Neural cell (in vitro differentiated cells): ENCODE data around the gene BORCS5. TPM values are rescaled to one million over a fixed set of nuclear protein-coding genes. Genes with fewer than 3 reads are reported as not detected.

Source experiments
- H2AFZ ChIP-seq: fragments of 200-600, 300-800 bp; sonication (generic), shearing (Covaris generic); 2 replicates; pipeline ENCODE4 v1.6.0; 2014; ENCODE audit warnings: low read depth, mild to moderate bottlenecking, antibody characterized with exemption, low read length, moderate library complexity
- H3F3A ChIP-seq: fragments of 200-600 bp; shearing (Covaris generic); 2 replicates; pipeline ENCODE4 v1.6.1; 2016; ENCODE audit warnings: mild to moderate bottlenecking, moderate library complexity, mixed read lengths, antibody characterized with exemption, low read length; ENCODE audit not compliant: insufficient read depth, poor library complexity, severe bottlenecking
- H3K27ac ChIP-seq: fragments of 200-600, 300-800 bp; sonication (generic), shearing (Covaris generic); 2 replicates; pipeline ENCODE4 v1.5.1; 2014; ENCODE audit warnings: mild to moderate bottlenecking, low read length, moderate library complexity
- H3K27me3 ChIP-seq: fragments of 300-800, 200-600 bp; sonication (generic), shearing (Covaris generic); 2 replicates; pipeline ENCODE4 v1.6.0; 2014; ENCODE audit warnings: mild to moderate bottlenecking, low read depth, low read length, moderate library complexity; ENCODE audit not compliant: insufficient read depth
- H3K36me3 ChIP-seq: fragments of 300-800, 200-600 bp; sonication (generic), shearing (Covaris generic); 2 replicates; pipeline ENCODE4 v1.5.1; 2014; ENCODE audit warnings: mild to moderate bottlenecking, antibody characterized with exemption, low read length, moderate library complexity; ENCODE audit not compliant: insufficient read depth
- H3K4me2 ChIP-seq: fragments of 300-800, 200-600 bp; sonication (generic), shearing (Covaris generic); 2 replicates; pipeline ENCODE4 v1.6.0; 2014; ENCODE audit warnings: mild to moderate bottlenecking, low read length
- H3K4me3 ChIP-seq: fragments of 300-800, 200-600 bp; sonication (generic), shearing (Covaris generic); 2 replicates; pipeline ENCODE4 v1.5.1; 2014; ENCODE audit warnings: mild to moderate bottlenecking, low read length, moderate library complexity
- H3K79me2 ChIP-seq: fragments of 200-600 bp; shearing (Covaris generic); replicated peaks from 2 replicates; pipeline ENCODE4 v1.6.0; 2014; ENCODE audit warnings: mild to moderate bottlenecking, low read length, moderate library complexity; ENCODE audit not compliant: insufficient read depth
- H3K9ac ChIP-seq: fragments of 300-800, 200-600 bp; sonication (generic), shearing (Covaris generic); 2 replicates; pipeline ENCODE4 v1.6.1; 2016; ENCODE audit warnings: mild to moderate bottlenecking, low read length, mixed read lengths
- H3K9me2 ChIP-seq: fragments of 200-600 bp; shearing (Covaris generic); 2 replicates; pipeline ENCODE4 v1.6.1; 2016; ENCODE audit warnings: mild to moderate bottlenecking, low read length, mixed read lengths; ENCODE audit not compliant: insufficient read depth
- H3K9me3 ChIP-seq: fragments of 200-600, 300-800 bp; sonication (generic), shearing (Covaris generic); 2 replicates; pipeline ENCODE4 v1.6.1; 2016; ENCODE audit warnings: mild to moderate bottlenecking, mixed run types, low read length, moderate library complexity, mixed read lengths
- H4K20me1 ChIP-seq: fragments of 200-600 bp; shearing (Covaris generic); 2 replicates; pipeline ENCODE4 v1.6.1; 2016; ENCODE audit warnings: mild to moderate bottlenecking, mixed run types; ENCODE audit not compliant: insufficient read depth
- CTCF ChIP-seq: fragments of 450-650 bp; IDR thresholded peaks from 2 replicates; pipeline ENCODE4 v1.5.1; 2014; ENCODE audit warnings: antibody characterized with exemption, mild to moderate bottlenecking, moderate library complexity; ENCODE audit not compliant: poor library complexity, severe bottlenecking
- EP300 ChIP-seq: fragments of 450-650 bp; conservative IDR thresholded peaks from 2 replicates; pipeline ENCODE4 v1.6.1; 2014; ENCODE audit warnings: antibody characterized with exemption, mild to moderate bottlenecking, moderate library complexity; ENCODE audit not compliant: poor library complexity, severe bottlenecking
- EZH2 ChIP-seq: fragments of 200-600, 300-800 bp; shearing (Covaris generic), sonication (generic); IDR thresholded peaks from 2 replicates; pipeline ENCODE4 v1.6.1; 2014; ENCODE audit warnings: antibody characterized with exemption, low read length, borderline replicate concordance, mild to moderate bottlenecking; ENCODE audit not compliant: insufficient read depth, poor library complexity, severe bottlenecking
- MXI1 ChIP-seq: fragments of 450-650 bp; conservative IDR thresholded peaks from 2 replicates; pipeline ENCODE4 v1.6.1; 2014; ENCODE audit warnings: antibody characterized with exemption, mild to moderate bottlenecking; ENCODE audit not compliant: poor library complexity, severe bottlenecking
- POLR2AphosphoS5 ChIP-seq: IDR thresholded peaks from 2 replicates; pipeline ENCODE4 v1.6.1; 2012
- RAD21 ChIP-seq: fragments of 450-650 bp; conservative IDR thresholded peaks from 2 replicates; pipeline ENCODE4 v1.6.1; 2014; ENCODE audit warnings: antibody characterized with exemption, mild to moderate bottlenecking, moderate library complexity
- REST ChIP-seq: IDR thresholded peaks from 2 replicates; pipeline ENCODE4 v1.6.1; 2012; ENCODE audit warnings: borderline replicate concordance
- SMC3 ChIP-seq: fragments of 450-650 bp; conservative IDR thresholded peaks from 2 replicates; pipeline ENCODE4 v1.6.1; 2014; ENCODE audit warnings: antibody characterized with exemption, mild to moderate bottlenecking, moderate library complexity; ENCODE audit not compliant: poor library complexity
- TAF1 ChIP-seq: IDR thresholded peaks from 2 replicates; pipeline ENCODE4 v1.6.1; 2012; ENCODE audit warnings: low read depth
- polyA plus RNA-seq: library from polyadenylated mRNA; depleted of rRNA; stranded (reverse); fragments of >200 nt; gene quantifications from 2 replicates; pipeline ENCODE4 v1.2.3, GENCODE V29; 2014

BORCS5 gene
- polyA plus RNA-seq, 1 donor from 2014 or later = 14.2 TPM

DNA sequence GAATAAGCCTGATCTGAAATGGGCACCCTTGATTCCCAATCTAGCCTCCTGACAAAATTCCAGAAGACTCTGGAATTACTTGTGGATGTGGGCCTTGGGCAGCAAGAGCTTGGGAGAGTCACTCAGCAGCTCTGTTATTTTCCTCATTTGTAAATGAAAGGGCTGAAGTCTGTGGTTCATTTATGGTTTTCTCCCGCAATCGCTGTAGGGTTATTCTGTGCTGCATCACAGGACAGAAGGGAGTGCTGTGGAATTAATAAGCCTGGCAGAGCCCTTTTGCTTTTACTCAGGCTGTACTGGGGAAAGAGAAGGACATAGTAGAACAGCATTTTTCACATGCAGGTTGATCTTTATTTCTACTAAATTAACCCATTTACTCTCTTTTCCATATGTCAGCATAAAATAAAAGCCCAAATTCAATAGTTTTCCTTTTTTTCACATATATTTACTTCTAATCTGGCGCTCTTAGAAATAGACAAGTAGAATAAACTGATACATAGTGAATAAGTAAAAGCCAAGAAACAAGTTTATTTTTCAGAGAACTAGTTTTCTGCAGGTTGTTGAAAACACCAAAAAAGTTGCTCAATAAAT is 156.6 kb downstream of the BORCS5 start:
- H4K20me1 ChIP-seq = no peaks in the 10 kb centered on the region
- H2AFZ ChIP-seq = no peak overlapping the region
- H3K9me2 ChIP-seq = no peaks in the 10 kb centered on the region
- H3K4me2 ChIP-seq = no peak overlapping the region
- no peaks in the 10 kb centered on the region for H3K27me3 ChIP-seq
- peaks cover 37% of the 10 kb centered on the region for H3K79me2 ChIP-seq
- no peaks in the 10 kb centered on the region for H3K36me3 ChIP-seq
- no peak overlapping the region for H3K9ac ChIP-seq
- no peaks in the 10 kb centered on the region for H3F3A ChIP-seq
- H3K27ac ChIP-seq = no peak overlapping the region
- no peaks in the 10 kb centered on the region for H3K9me3 ChIP-seq
- peak overlapping the region; percentile 33 for H3K4me3 ChIP-seq
- TF ChIP-seq MXI1 = no peak
- no peak for TF ChIP-seq EP300
- TF ChIP-seq RAD21 = no peak
- no peak for TF ChIP-seq REST
- TF ChIP-seq CTCF = no peak
- no peak for TF ChIP-seq SMC3
- TF ChIP-seq POLR2AphosphoS5 = no peak
- TF ChIP-seq EZH2 = no peak

- no peaks in the 10 kb centered on the region for H4K20me1 ChIP-seq
- H3K79me2 ChIP-seq = peaks cover 49% of the 10 kb centered on the region
- no peak overlapping the region for H2AFZ ChIP-seq
- no peaks in the 10 kb centered on the region for H3K27me3 ChIP-seq
- H3K27ac ChIP-seq = peak overlapping the region; percentile 82
- H3K4me2 ChIP-seq = peak overlapping the region; percentile 85
- H3K4me3 ChIP-seq = peak overlapping the region; percentile 67
- peak overlapping the region; percentile 74 for H3K9ac ChIP-seq
- no peaks in the 10 kb centered on the region for H3K9me3 ChIP-seq
- no peak for TF ChIP-seq POLR2AphosphoS5
- TF ChIP-seq EZH2 = no peak
- TF ChIP-seq SMC3 = no peak
- no peak for TF ChIP-seq MXI1
- TF ChIP-seq REST = no peak
- no peak for TF ChIP-seq RAD21
- TF ChIP-seq CTCF = no peak
- no peak for TF ChIP-seq EP300
- no peak for TF ChIP-seq TAF1
- H3K36me3 ChIP-seq = no peaks in the 10 kb centered on the region
- H3K9me2 ChIP-seq = no peaks in the 10 kb centered on the region
- no peaks in the 10 kb centered on the region for H3F3A ChIP-seq
These were observed 161.6 kb downstream of the BORCS5 start for GRCh38 chr12:12518464-12518845.
